Left kidney (tissue), 2 donors: ENCODE data around the gene ECE2. TPM values are rescaled to one million over a fixed set of nuclear protein-coding genes. Genes with fewer than 3 reads are reported as not detected.
"Not testable (repeated sequence)": the region's sequence is repeated elsewhere in the genome, so short reads cannot be mapped to it uniquely, and the experiment has no call there.

Source experiments
- DNase-seq: peaks from one replicate; pipeline ENCODE4 v3.0.0-alpha.2; 2013
- polyA plus RNA-seq: library from polyadenylated mRNA; unstranded; fragments of 120-200 nt; gene quantifications from one replicate; pipeline ENCODE4 v1.2.1, GENCODE V29; 2013; ENCODE audit not compliant: insufficient read length

Gene ECE2
- polyA plus RNA-seq, 1 donor = not detected

- peak; percentile 50 for DNase-seq
Observed at GRCh38 chr3:184336547-184337398, 61.0 kb downstream of the ECE2 start.

- no peak for DNase-seq
Observed at GRCh38 chr3:184337399-184337714, 61.5 kb downstream of the ECE2 start, which contains the start of gene FAM131A. Gene FAM131A, plus strand, starts transcription at chr3:184337600. Its CDS starts 31 bp downstream, at chr3:184337631.

GRCh38 chr3:184337981-184338380 is 62.2 kb downstream of the ECE2 start:
- DNase-seq = no peak

GRCh38 chr3:184338511-184338945 is 62.7 kb downstream of the ECE2 start:
- peak; percentile 83 for DNase-seq

- no peak for DNase-seq
Observed at GRCh38 chr3:184339001-184339400, 63.2 kb downstream of the ECE2 start.

GRCh38 chr3:184339451-184340135 is 63.8 kb downstream of the ECE2 start:
- DNase-seq = not testable (repeated sequence)

- DNase-seq = no peak
Observed at GRCh38 chr3:184341925-184342324, 66.1 kb downstream of the ECE2 start.

Other genes with a start within 250 kb of the ECE2 start
- not detected for gene HTR3D, start 244.3 kb upstream of the ECE2 start, polyA plus RNA-seq
- not detected for gene HTR3C, start 223.0 kb upstream of the ECE2 start, polyA plus RNA-seq
- gene HTR3E, start 179.0 kb upstream of the ECE2 start, polyA plus RNA-seq = not detected
- 54.6 TPM for gene EIF2B5, start 140.7 kb upstream of the ECE2 start, polyA plus RNA-seq
- 83.6 TPM for gene DVL3, start 120.6 kb upstream of the ECE2 start, polyA plus RNA-seq
- gene AP2M1, start 101.2 kb upstream of the ECE2 start, polyA plus RNA-seq = 380 TPM
- gene ABCF3, start 89.8 kb upstream of the ECE2 start, polyA plus RNA-seq = 65.4 TPM
- 2.2 TPM for gene VWA5B2, start 46.4 kb upstream of the ECE2 start, polyA plus RNA-seq
- gene ALG3, start 27.1 kb upstream of the ECE2 start, polyA plus RNA-seq = 37.0 TPM
- gene EEF1AKMT4, start 26.4 kb upstream of the ECE2 start, polyA plus RNA-seq = 2.2 TPM
- 0.25 TPM for gene CAMK2N2, start 14.5 kb upstream of the ECE2 start, polyA plus RNA-seq
- 252 TPM for gene PSMD2, start 23.2 kb downstream of the ECE2 start, polyA plus RNA-seq
- gene EIF4G1, start 38.6 kb downstream of the ECE2 start, polyA plus RNA-seq = 178 TPM
- 9.9 TPM for gene FAM131A, start 61.6 kb downstream of the ECE2 start, polyA plus RNA-seq
- gene CLCN2, start 85.6 kb downstream of the ECE2 start, polyA plus RNA-seq = 13.1 TPM
- gene POLR2H, start 85.7 kb downstream of the ECE2 start, polyA plus RNA-seq = 106 TPM
- gene THPO, start 102.2 kb downstream of the ECE2 start, polyA plus RNA-seq = 3.3 TPM
- 10.6 TPM for gene CHRD, start 104.0 kb downstream of the ECE2 start, polyA plus RNA-seq